Esophagus muscularis mucosa (tissue), 4 donors: ENCODE results near the gene SERINC5. TPM values are rescaled to one million over a fixed set of nuclear protein-coding genes. Genes with fewer than 3 reads are reported as not detected.

Experiments
- DNase-seq: peaks from one replicate; pipeline ENCODE4 v3.0.0-alpha.2; 2017; ENCODE audit errors: extremely low spot score
- H3K27ac ChIP-seq, 4 donors: fragments of 200-600 bp; sonication (generic); replicated peaks in 1 of 4; 1 replicate in 3 of 4; 2 replicates in 1 of 4; pipeline ENCODE4 v1.5.1; 2016 to 2019; ENCODE audit warnings: mild to moderate bottlenecking in 1 of 4
- H3K27me3 ChIP-seq, 4 donors: fragments of 200-600 bp; sonication (generic); one replicate each; pipeline versions ENCODE4 v1.5.1 to v1.6.0; 2016 to 2019
- H3K36me3 ChIP-seq, 4 donors: fragments of 200-600 bp; sonication (generic); one replicate each; pipeline ENCODE4 v1.5.1; 2016 to 2019
- H3K4me1 ChIP-seq, 4 donors: fragments of 200-600 bp; sonication (generic); one replicate each; pipeline ENCODE4 v1.5.1; 2016 to 2019
- H3K4me3 ChIP-seq, 4 donors: fragments of 200-600 bp; sonication (generic); 1 replicate in 2 of 4; 2 replicates in 2 of 4; pipeline ENCODE4 v1.5.1; 2016 to 2019; ENCODE audit warnings: mild to moderate bottlenecking in 4 of 4, moderate library complexity in 1 of 4
- H3K9me3 ChIP-seq, 4 donors: fragments of 200-600 bp; sonication (generic); 1 replicate in 3 of 4; 2 replicates in 1 of 4; pipeline ENCODE4 v1.5.1; 2016 to 2019
- EP300 ChIP-seq: sonication (generic); formaldehyde crosslinking; IDR thresholded peaks from one replicate; pipeline ENCODE4 v1.6.1; 2017; ENCODE audit warnings: antibody characterized with exemption
- POLR2A ChIP-seq: fragments of 450-650 bp; IDR thresholded peaks from one replicate; pipeline ENCODE4 v1.6.1; 2017; ENCODE audit warnings: antibody characterized with exemption, moderate library complexity, mild to moderate bottlenecking, low read depth
- POLR2AphosphoS5 ChIP-seq, 2 donors: sonication (generic); formaldehyde crosslinking; IDR thresholded peaks; one replicate each; pipeline ENCODE4 v1.6.1; 2017; ENCODE audit warnings: antibody characterized with exemption in 2 of 2
- WGBS: methylation state at CpG from one replicate; pipeline ENCODE4 v1.1.5; 2018; 5-methylcytosine and 5-hydroxymethylcytosine counted together
- intact Hi-C: fragments of 100-400 bp; cut with DNase I; formaldehyde crosslinking; loops from one replicate; pipeline ENCODE4 v1.15.1; 2023
- total RNA-seq, 4 donors: library from RNA; depleted of rRNA; stranded (reverse); fragments of >200 nt; gene quantifications; one replicate each; pipeline versions ENCODE4 v1.1.0 to v1.2.1, GENCODE V29; 2016
- TF ChIP-seq, protein P1 (sequence below), 3 experiments: fragments of 200-600 bp in 2 of 3; fragments of 450-650 bp in 1 of 3; sonication (generic) in 2 of 3; IDR thresholded peaks; one replicate each; pipeline ENCODE4 v1.5.1; 2017 to 2019; ENCODE audit warnings: antibody characterized with exemption in 3 of 3, mild to moderate bottlenecking in 2 of 3, moderate library complexity in 1 of 3

SERINC5 gene
- total RNA-seq, 4 donors from 2014 or later: 5.8 to 9.1 (median 8.3) TPM

DNA sequence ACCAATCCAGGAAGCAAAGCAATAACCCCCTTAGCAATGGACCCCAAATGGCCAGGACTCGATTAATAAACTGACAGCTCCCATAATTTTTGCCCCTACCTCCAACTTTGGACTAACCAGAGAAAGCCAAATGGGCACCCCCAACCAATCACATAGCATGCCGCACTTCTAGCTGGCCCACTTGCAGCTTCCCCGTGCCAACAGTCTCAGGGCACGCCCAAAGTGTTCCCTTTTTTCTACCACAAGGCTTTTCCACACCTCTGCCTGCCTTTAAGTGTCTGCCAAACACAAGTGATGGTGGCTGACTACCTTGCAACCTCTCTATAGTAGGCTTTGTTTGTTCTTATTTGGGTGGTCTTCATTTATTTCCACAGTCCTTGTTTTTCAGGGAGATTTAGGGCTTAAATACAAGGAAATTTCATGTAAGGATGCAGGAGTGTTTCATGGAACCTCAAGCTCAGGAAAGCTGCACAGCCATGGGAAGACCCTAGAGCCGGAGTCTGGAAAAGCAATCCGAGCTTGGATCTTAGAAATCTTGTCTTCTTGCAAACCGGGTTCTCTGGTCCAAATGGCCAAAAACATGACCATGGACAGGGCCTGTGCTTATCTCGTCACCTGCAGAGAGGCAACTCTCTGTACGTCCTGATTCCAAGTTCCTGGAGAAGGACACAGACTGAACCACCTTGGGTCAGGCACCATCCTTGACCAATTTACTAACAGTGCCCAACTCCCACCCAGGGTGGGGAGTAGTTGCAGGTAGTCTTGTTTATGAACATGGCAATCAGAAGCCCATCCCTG lies 131.5 kb downstream of the SERINC5 start:
- no peak for TF ChIP-seq POLR2A
- TF ChIP-seq POLR2AphosphoS5 (IDR thresholded peaks at IDR 0.05): no peak
- TF ChIP-seq EP300: no peak
- TF ChIP-seq, protein P1, sequence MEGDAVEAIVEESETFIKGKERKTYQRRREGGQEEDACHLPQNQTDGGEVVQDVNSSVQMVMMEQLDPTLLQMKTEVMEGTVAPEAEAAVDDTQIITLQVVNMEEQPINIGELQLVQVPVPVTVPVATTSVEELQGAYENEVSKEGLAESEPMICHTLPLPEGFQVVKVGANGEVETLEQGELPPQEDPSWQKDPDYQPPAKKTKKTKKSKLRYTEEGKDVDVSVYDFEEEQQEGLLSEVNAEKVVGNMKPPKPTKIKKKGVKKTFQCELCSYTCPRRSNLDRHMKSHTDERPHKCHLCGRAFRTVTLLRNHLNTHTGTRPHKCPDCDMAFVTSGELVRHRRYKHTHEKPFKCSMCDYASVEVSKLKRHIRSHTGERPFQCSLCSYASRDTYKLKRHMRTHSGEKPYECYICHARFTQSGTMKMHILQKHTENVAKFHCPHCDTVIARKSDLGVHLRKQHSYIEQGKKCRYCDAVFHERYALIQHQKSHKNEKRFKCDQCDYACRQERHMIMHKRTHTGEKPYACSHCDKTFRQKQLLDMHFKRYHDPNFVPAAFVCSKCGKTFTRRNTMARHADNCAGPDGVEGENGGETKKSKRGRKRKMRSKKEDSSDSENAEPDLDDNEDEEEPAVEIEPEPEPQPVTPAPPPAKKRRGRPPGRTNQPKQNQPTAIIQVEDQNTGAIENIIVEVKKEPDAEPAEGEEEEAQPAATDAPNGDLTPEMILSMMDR (IDR thresholded peaks at IDR 0.05): no peak
- Histone ChIP-seq H3K27ac (no peak overlapping the region), H3K4me1 (no peaks in the 10 kb centered on the region), H3K4me3 (no peak overlapping the region), H3K27me3 (no peaks in the 10 kb centered on the region), H3K9me3 (no peaks in the 10 kb centered on the region), H3K36me3 (no peaks in the 10 kb centered on the region)
- DNase-seq: no peak
- 89% methylated on average over 9 of the region's 9 CpGs for WGBS
- intact Hi-C loops: no loop called here

DNA sequence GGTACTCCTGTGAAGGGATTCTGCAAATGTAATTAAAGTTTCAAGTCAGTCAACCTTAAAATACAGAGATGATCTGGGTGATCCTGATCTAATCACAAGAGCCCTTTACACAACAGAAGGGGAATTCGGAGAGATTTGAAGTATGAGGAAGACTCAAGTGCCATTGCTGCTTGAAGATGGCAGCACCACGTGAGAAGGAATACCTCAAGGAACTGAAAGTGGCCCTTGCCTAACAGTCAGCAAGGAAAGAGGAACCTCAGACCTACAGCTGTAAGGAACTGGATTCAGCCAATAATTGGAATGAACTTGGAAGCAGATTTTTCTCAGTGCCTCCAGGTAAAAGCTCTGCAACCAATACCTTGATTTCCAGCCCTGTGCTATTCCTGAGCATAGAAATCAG lies 133.3 kb downstream of the SERINC5 start:
- no peak for DNase-seq
- peak in 1 of 2 donors; percentile 31 for TF ChIP-seq POLR2AphosphoS5 (IDR thresholded peaks at IDR 0.05)
- TF ChIP-seq, protein P1 (IDR thresholded peaks at IDR 0.05): no peak
- TF ChIP-seq EP300: no peak
- Histone ChIP-seq H3K9me3 (no peaks in the 10 kb centered on the region), H3K4me3 (no peak overlapping the region), H3K27ac (no peak overlapping the region), H3K4me1 (no peaks in the 10 kb centered on the region), H3K27me3 (no peaks in the 10 kb centered on the region), H3K36me3 (no peaks in the 10 kb centered on the region)
- WGBS: 84% methylated on average over 2 of the region's 2 CpGs
- intact Hi-C loops: no loop called here

DNA sequence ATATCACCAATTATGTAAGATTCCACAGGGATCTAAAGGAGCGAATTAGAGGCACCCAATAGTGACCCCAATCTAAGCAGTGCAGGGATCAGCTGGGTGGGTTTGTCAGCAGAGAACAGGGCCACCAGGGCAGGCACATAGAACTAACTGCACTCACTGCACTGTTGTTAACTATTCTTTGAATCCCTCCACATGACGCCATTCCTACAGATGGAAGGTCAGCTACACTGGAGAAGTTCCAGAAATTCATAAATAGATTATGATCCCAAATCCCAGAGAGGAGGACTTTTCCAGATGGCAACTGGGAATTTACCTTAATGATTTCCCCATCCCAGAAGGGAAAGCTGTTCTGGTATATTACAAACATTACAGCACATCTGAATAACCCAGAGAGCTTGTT lies 136.5 kb downstream of the SERINC5 start:
- intact Hi-C loops: no loop called here
- no peaks in the 10 kb centered on the region for H3K27me3 ChIP-seq
- DNase-seq: no peak
- no peaks in the 10 kb centered on the region for H3K9me3 ChIP-seq
- H3K4me3 ChIP-seq: no peak overlapping the region
- WGBS: 89% methylated on average over 2 of the region's 2 CpGs
- no peak for TF ChIP-seq POLR2A
- TF ChIP-seq EP300: no peak
- no peak for TF ChIP-seq POLR2AphosphoS5 (IDR thresholded peaks at IDR 0.05)
- TF ChIP-seq, protein P1 (IDR thresholded peaks at IDR 0.05): no peak
- no peaks in the 10 kb centered on the region for H3K4me1 ChIP-seq
- H3K36me3 ChIP-seq: no peaks in the 10 kb centered on the region
- H3K27ac ChIP-seq: no peak overlapping the region

DNA sequence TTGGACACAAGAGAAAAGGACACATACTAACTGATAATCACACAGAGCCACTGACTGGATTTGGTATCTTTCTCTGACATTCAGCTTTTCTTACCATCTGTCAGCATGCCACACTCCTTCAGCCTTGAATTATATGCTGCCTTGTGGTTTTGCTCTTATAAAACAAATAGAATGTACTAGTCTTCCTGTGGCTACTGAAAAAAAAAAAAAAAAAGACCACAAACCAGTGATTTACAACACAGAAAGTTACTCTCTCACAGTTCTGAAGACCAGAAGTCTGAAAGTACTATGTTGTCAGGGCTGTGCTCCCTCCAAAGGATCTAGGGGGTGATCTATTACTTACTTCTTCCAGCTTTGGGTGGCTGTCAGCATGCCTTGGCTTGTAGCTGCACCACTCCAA lies 138.4 kb downstream of the SERINC5 start:
- no peaks in the 10 kb centered on the region for H3K9me3 ChIP-seq
- DNase-seq: no peak
- H3K4me3 ChIP-seq: no peak overlapping the region
- no peak overlapping the region for H3K27ac ChIP-seq
- TF ChIP-seq POLR2AphosphoS5 (IDR thresholded peaks at IDR 0.05) (no peak), POLR2A (no peak), EP300 (no peak)
- TF ChIP-seq, protein P1 (IDR thresholded peaks at IDR 0.05): no peak
- intact Hi-C loops: no loop called here
- no peaks in the 10 kb centered on the region for H3K4me1 ChIP-seq
- no peaks in the 10 kb centered on the region for H3K27me3 ChIP-seq
- no peaks in the 10 kb centered on the region for H3K36me3 ChIP-seq

DNA sequence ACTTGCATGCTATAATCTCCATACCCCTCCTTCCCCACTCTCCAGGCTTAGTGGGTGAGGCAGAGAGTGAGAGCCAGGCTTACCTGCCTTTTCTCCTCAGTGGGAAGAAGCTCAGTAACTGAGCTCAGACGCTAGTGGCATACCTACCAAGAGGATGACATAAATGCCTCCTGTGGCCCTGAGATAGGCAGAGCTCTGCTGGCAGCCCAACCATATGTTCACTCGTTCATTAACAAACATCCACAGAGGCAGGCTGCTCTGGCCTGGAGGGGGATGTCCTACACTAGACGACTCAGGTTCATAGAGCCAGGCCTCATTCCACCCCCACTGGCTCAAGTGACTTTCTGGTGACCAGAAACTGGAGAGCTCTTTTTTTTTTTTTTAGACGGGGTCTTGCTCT lies 139.4 kb downstream of the SERINC5 start:
- no peak for DNase-seq
- H3K9me3 ChIP-seq: no peaks in the 10 kb centered on the region
- no peaks in the 10 kb centered on the region for H3K4me1 ChIP-seq
- H3K36me3 ChIP-seq: no peaks in the 10 kb centered on the region
- H3K27ac ChIP-seq: no peak overlapping the region
- intact Hi-C loops: no loop called here
- 89% methylated on average over 4 of the region's 4 CpGs for WGBS
- no peak overlapping the region for H3K4me3 ChIP-seq
- no peaks in the 10 kb centered on the region for H3K27me3 ChIP-seq
- TF ChIP-seq EP300: no peak
- TF ChIP-seq, protein P1 (IDR thresholded peaks at IDR 0.05): no peak
- no peak for TF ChIP-seq POLR2A
- TF ChIP-seq POLR2AphosphoS5 (IDR thresholded peaks at IDR 0.05): no peak
